Measurements from ENCODE around the gene SLC4A11. TPM values are rescaled to one million over a fixed set of nuclear protein-coding genes. Genes with fewer than 3 reads are reported as not detected.

SLC4A11 gene
- total RNA-seq, 1 donor from 2014 or later: 4.2 TPM

DNA sequence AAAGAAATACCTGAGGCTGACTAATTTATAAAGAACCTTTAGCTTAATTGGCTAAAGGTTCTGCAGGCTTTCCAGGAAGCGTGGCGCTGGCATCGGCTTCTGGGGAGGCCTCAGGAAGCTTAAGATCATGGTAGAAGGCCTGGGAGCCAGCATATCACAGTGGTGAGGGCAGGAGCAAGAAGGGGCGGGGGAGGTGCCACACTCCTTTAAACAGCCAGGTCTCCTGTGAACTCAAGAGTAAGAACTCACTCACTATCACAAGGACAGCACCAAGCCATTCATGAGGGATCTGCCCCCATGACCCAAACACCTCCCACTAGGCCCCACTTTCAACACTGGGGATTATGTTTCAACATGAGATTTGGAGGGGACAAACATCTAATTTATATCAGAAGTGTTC is 34.4 kb upstream of the SLC4A11 start:
- DNase-seq (ENCODE audit: low spot score): no peak
- TF ChIP-seq CTCF (IDR thresholded peaks at IDR 0.05): no peak
- H3K27ac Mint-ChIP-seq (ENCODE audit: unreplicated experiment): no peak overlapping the region
- H3K36me3 Mint-ChIP-seq (ENCODE audit: low read depth): peaks cover 32% of the 10 kb centered on the region
- H3K9me3 Mint-ChIP-seq (ENCODE audit: low read depth): no peaks in the 10 kb centered on the region
- H3K27me3 Mint-ChIP-seq (ENCODE audit: low read depth): no peaks in the 10 kb centered on the region
- no peak overlapping the region for H3K4me3 Mint-ChIP-seq (ENCODE audit: unreplicated experiment)
- peaks cover 17% of the 10 kb centered on the region for H3K4me1 Mint-ChIP-seq (ENCODE audit: low read depth)

DNA sequence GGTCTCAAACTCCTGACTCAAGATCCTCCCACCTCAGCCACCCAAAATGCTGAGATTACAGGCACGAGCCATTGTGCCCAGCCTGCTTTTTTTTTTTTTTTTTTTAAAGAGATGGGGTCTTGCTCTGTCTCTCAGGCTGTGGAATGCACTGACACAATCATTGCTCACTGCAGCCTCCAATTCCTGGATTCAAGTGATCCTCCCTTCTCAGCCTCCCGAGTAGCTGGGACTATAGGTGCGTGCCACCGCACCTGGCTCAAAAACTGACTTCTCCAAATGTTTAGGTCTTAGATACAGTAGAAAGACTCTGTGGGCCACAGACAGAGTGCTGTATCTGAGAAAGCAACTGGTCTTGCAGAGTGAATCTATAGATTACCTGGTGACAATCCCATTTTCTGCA is 31.1 kb upstream of the SLC4A11 start:
- no peak overlapping the region for H3K27ac Mint-ChIP-seq (ENCODE audit: unreplicated experiment)
- H3K27me3 Mint-ChIP-seq (ENCODE audit: low read depth): no peaks in the 10 kb centered on the region
- no peaks in the 10 kb centered on the region for H3K9me3 Mint-ChIP-seq (ENCODE audit: low read depth)
- H3K36me3 Mint-ChIP-seq (ENCODE audit: low read depth): peaks cover 26% of the 10 kb centered on the region
- H3K4me1 Mint-ChIP-seq (ENCODE audit: low read depth): no peaks in the 10 kb centered on the region
- H3K4me3 Mint-ChIP-seq (ENCODE audit: unreplicated experiment): no peak overlapping the region
- no peak for TF ChIP-seq CTCF (IDR thresholded peaks at IDR 0.05)
- DNase-seq (ENCODE audit: low spot score): no peak

GRCh38 chr20:3262566-3262965 is 23.6 kb upstream of the SLC4A11 start:
- H3K4me1 Mint-ChIP-seq (ENCODE audit: low read depth): peaks cover 3% of the 10 kb centered on the region
- H3K27ac Mint-ChIP-seq (ENCODE audit: unreplicated experiment): no peak overlapping the region
- TF ChIP-seq CTCF (IDR thresholded peaks at IDR 0.05): no peak
- DNase-seq (ENCODE audit: low spot score): no peak
- H3K27me3 Mint-ChIP-seq (ENCODE audit: low read depth): no peaks in the 10 kb centered on the region
- no peak overlapping the region for H3K4me3 Mint-ChIP-seq (ENCODE audit: unreplicated experiment)
- peaks cover 39% of the 10 kb centered on the region for H3K36me3 Mint-ChIP-seq (ENCODE audit: low read depth)
- peaks cover 2% of the 10 kb centered on the region for H3K9me3 Mint-ChIP-seq (ENCODE audit: low read depth)

- no peak overlapping the region for H3K4me3 Mint-ChIP-seq (ENCODE audit: unreplicated experiment)
- no peak for DNase-seq (ENCODE audit: low spot score)
- no peak overlapping the region for H3K27ac Mint-ChIP-seq (ENCODE audit: unreplicated experiment)
- peaks cover 2% of the 10 kb centered on the region for H3K9me3 Mint-ChIP-seq (ENCODE audit: low read depth)
- no peak for TF ChIP-seq CTCF (IDR thresholded peaks at IDR 0.05)
- H3K36me3 Mint-ChIP-seq (ENCODE audit: low read depth): peaks cover 50% of the 10 kb centered on the region
- no peaks in the 10 kb centered on the region for H3K27me3 Mint-ChIP-seq (ENCODE audit: low read depth)
- peaks cover 3% of the 10 kb centered on the region for H3K4me1 Mint-ChIP-seq (ENCODE audit: low read depth)
Measured at GRCh38 chr20:3258429-3258828, 19.4 kb upstream of the SLC4A11 start.

DNA sequence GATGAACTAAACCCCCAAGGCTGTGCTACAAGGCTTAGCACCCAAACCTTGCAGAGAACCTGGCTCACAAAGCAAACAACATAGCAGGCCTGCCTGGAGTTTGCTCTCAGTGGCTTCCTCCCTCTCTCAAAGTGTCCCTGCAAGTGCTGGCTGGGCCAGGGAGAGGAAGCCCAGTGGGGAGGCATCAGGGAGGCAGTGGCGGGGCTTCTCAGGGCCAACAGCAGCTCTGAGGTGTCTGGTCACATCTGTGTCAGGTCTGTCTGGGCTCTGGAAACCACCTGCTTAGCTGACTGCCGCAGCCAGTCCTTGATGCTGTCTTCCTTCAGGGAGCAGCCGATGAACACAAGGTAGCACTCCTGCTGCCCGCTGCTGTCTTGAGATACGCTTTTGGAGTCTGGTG is 16.7 kb upstream of the SLC4A11 start:
- H3K9me3 Mint-ChIP-seq (ENCODE audit: low read depth): no peaks in the 10 kb centered on the region
- TF ChIP-seq CTCF (IDR thresholded peaks at IDR 0.05): no peak
- H3K36me3 Mint-ChIP-seq (ENCODE audit: low read depth): peaks cover 48% of the 10 kb centered on the region
- no peaks in the 10 kb centered on the region for H3K4me1 Mint-ChIP-seq (ENCODE audit: low read depth)
- H3K27me3 Mint-ChIP-seq (ENCODE audit: low read depth): no peaks in the 10 kb centered on the region
- no peak for DNase-seq (ENCODE audit: low spot score)
- H3K27ac Mint-ChIP-seq (ENCODE audit: unreplicated experiment): no peak overlapping the region
- H3K4me3 Mint-ChIP-seq (ENCODE audit: unreplicated experiment): no peak overlapping the region

All from chondrocyte (in vitro differentiated cells).